ENCODE results near the gene LTA4H. TPM values are rescaled to one million over a fixed set of nuclear protein-coding genes. Genes with fewer than 3 reads are reported as not detected.
"Not testable (repeated sequence)": the region's sequence is repeated elsewhere in the genome, so short reads cannot be mapped to it uniquely, and the experiment has no call there.

LTA4H gene
- polyA plus RNA-seq, 1 donor (not counting 4 experiments of a cell fraction or from before 2014, with no cell fraction given), result 183 TPM

DNA sequence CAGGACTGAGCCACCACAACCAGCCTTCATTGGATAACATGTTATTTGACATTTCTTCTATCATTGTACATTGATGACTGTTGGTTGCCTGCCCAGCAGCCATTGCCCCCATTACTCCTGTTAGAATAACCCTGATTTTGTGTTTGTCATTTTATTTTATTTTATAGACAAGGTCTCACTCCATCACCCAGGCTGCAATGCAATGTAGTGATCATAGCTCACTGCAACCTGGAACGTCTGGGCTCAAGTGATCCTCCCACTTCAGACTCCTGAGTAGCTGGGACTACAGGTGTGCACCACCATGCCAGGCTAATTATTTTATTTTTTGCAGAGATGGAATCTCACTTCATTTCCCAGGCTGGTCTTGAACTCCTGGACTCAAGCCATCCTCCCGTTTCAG lies 33.2 kb upstream of the LTA4H start:
- Histone ChIP-seq H3K4me1 (ENCODE audit: control insufficient read depth, extremely low read depth, insufficient read depth, low read length) (peaks cover 19% of the 10 kb centered on the region), H3K9ac (ENCODE audit: control insufficient read depth, extremely low read depth, insufficient read depth, low read length) (no peak overlapping the region), H3K27me3 (ENCODE audit: control insufficient read depth, extremely low read depth, insufficient read depth, low read length) (no peaks in the 10 kb centered on the region), H2AFZ (ENCODE audit: control insufficient read depth, low read length) (no peak overlapping the region), H3K36me3 (ENCODE audit: control insufficient read depth in 2 of 2, extremely low read depth in 1 of 2, insufficient read depth in 2 of 2, low read length in 2 of 2) (no peaks in the 10 kb centered on the region), H4K20me1 (ENCODE audit: control insufficient read depth, extremely low read depth, insufficient read depth, low read length) (no peaks in the 10 kb centered on the region), H3K27ac (ENCODE audit: control insufficient read depth, insufficient read depth, low read length) (no peak overlapping the region), H3K9me3 (ENCODE audit: control insufficient read depth, low read depth, low read length) (no peaks in the 10 kb centered on the region), H3K4me2 (ENCODE audit: control insufficient read depth, extremely low read depth, insufficient read depth, low read depth, low read length) (no peak overlapping the region), H3K79me2 (ENCODE audit: control insufficient read depth, insufficient read depth, low read length) (no peaks in the 10 kb centered on the region), H3K9me1 (ENCODE audit: control insufficient read depth, extremely low read depth, insufficient read depth, low read length) (no peaks in the 10 kb centered on the region), H3K4me3 (ENCODE audit: control insufficient read depth in 2 of 3, extremely low read depth in 1 of 3, insufficient read depth in 2 of 3, low read depth in 1 of 3, low read length in 3 of 3) (no peak overlapping the region)
- no peak for TF ChIP-seq EZH2 (IDR thresholded peaks at IDR 0.05; ENCODE audit: low read length)
- TF ChIP-seq, protein P1, sequence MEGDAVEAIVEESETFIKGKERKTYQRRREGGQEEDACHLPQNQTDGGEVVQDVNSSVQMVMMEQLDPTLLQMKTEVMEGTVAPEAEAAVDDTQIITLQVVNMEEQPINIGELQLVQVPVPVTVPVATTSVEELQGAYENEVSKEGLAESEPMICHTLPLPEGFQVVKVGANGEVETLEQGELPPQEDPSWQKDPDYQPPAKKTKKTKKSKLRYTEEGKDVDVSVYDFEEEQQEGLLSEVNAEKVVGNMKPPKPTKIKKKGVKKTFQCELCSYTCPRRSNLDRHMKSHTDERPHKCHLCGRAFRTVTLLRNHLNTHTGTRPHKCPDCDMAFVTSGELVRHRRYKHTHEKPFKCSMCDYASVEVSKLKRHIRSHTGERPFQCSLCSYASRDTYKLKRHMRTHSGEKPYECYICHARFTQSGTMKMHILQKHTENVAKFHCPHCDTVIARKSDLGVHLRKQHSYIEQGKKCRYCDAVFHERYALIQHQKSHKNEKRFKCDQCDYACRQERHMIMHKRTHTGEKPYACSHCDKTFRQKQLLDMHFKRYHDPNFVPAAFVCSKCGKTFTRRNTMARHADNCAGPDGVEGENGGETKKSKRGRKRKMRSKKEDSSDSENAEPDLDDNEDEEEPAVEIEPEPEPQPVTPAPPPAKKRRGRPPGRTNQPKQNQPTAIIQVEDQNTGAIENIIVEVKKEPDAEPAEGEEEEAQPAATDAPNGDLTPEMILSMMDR (optimal IDR thresholded peaks at IDR 0.05 in 1 of 3, IDR thresholded peaks at IDR 0.05 in 1 of 3, conservative IDR thresholded peaks at IDR 0.05 in 1 of 3; ENCODE audit: extremely low read depth in 1 of 3, insufficient read depth in 2 of 3, low read length in 3 of 3), result no peak
- FAIRE-seq (no peak), DNase-seq (ENCODE audit: low read depth, low spot score) (no peak)
- dilution Hi-C loops (cut with MboI; ENCODE audit: extremely low pct_ligation_motif_present, low sequenced_read_pairs), result no loop called here

DNA sequence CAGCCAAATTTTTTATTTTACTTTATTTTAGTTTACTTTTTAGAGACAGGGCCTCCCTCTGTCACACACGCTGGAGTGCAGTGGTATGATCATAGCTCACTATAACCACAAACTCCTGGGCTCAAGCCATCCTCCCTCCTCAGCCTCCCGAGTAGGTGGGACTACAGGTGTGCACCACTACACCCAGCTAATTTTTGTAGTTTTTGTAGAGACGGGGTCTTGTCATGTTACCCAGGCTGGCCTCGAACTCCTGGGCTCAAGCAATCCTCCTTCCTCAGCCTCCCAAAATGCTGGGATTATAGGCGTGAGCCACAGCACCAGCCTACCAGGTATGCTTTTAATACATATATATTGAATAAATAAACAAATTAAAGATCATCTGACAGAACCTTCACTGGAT lies 32.7 kb upstream of the LTA4H start:
- H3K4me2 ChIP-seq (ENCODE audit: control insufficient read depth, extremely low read depth, insufficient read depth, low read depth, low read length), result no peak overlapping the region
- H3K4me3 ChIP-seq (ENCODE audit: control insufficient read depth in 2 of 3, extremely low read depth in 1 of 3, insufficient read depth in 2 of 3, low read depth in 1 of 3, low read length in 3 of 3), result no peak overlapping the region
- FAIRE-seq, result no peak
- H3K36me3 ChIP-seq (ENCODE audit: control insufficient read depth in 2 of 2, extremely low read depth in 1 of 2, insufficient read depth in 2 of 2, low read length in 2 of 2), result no peaks in the 10 kb centered on the region
- H4K20me1 ChIP-seq (ENCODE audit: control insufficient read depth, extremely low read depth, insufficient read depth, low read length), result no peaks in the 10 kb centered on the region
- H3K27ac ChIP-seq (ENCODE audit: control insufficient read depth, insufficient read depth, low read length), result no peak overlapping the region
- TF ChIP-seq, protein P1 (optimal IDR thresholded peaks at IDR 0.05 in 1 of 3, IDR thresholded peaks at IDR 0.05 in 1 of 3, conservative IDR thresholded peaks at IDR 0.05 in 1 of 3; ENCODE audit: extremely low read depth in 1 of 3, insufficient read depth in 2 of 3, low read length in 3 of 3), result no peak
- no peak for TF ChIP-seq EZH2 (IDR thresholded peaks at IDR 0.05; ENCODE audit: low read length)
- H2AFZ ChIP-seq (ENCODE audit: control insufficient read depth, low read length), result no peak overlapping the region
- H3K9me3 ChIP-seq (ENCODE audit: control insufficient read depth, low read depth, low read length), result no peaks in the 10 kb centered on the region
- dilution Hi-C loops (cut with MboI; ENCODE audit: extremely low pct_ligation_motif_present, low sequenced_read_pairs), result no loop called here
- DNase-seq (ENCODE audit: low read depth, low spot score), result no peak
- H3K27me3 ChIP-seq (ENCODE audit: control insufficient read depth, extremely low read depth, insufficient read depth, low read length), result no peaks in the 10 kb centered on the region
- no peaks in the 10 kb centered on the region for H3K79me2 ChIP-seq (ENCODE audit: control insufficient read depth, insufficient read depth, low read length)
- H3K9me1 ChIP-seq (ENCODE audit: control insufficient read depth, extremely low read depth, insufficient read depth, low read length), result no peaks in the 10 kb centered on the region
- H3K9ac ChIP-seq (ENCODE audit: control insufficient read depth, extremely low read depth, insufficient read depth, low read length), result no peak overlapping the region
- H3K4me1 ChIP-seq (ENCODE audit: control insufficient read depth, extremely low read depth, insufficient read depth, low read length), result peaks cover 13% of the 10 kb centered on the region

DNA sequence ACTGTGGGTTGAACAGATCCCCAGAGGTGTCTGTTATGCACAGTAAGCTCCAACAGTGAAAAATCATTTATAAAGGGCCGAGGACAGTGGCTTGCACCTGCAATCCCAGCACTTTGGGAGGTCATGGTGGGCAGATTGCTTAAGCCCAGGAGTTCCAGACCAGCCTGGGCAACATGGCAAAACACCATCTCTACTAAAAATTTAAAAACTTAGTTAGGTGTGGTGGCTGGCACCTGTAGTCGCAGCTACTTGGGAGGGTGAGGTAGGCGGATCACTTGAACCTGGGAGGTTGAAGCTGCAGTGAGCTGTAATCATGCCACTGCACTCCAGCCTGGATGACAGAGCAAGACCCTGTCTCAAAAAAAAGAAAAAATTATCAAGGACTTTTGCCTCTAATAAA lies 30.4 kb upstream of the LTA4H start:
- H3K27ac ChIP-seq (ENCODE audit: control insufficient read depth, insufficient read depth, low read length); H3K36me3 ChIP-seq (ENCODE audit: control insufficient read depth in 2 of 2, extremely low read depth in 1 of 2, insufficient read depth in 2 of 2, low read length in 2 of 2); H3K9me3 ChIP-seq (ENCODE audit: control insufficient read depth, low read depth, low read length); FAIRE-seq; DNase-seq (ENCODE audit: low read depth, low spot score); H3K9me1 ChIP-seq (ENCODE audit: control insufficient read depth, extremely low read depth, insufficient read depth, low read length); H4K20me1 ChIP-seq (ENCODE audit: control insufficient read depth, extremely low read depth, insufficient read depth, low read length); H3K27me3 ChIP-seq (ENCODE audit: control insufficient read depth, extremely low read depth, insufficient read depth, low read length); H3K4me3 ChIP-seq (ENCODE audit: control insufficient read depth in 2 of 3, extremely low read depth in 1 of 3, insufficient read depth in 2 of 3, low read depth in 1 of 3, low read length in 3 of 3); dilution Hi-C loops (cut with MboI; ENCODE audit: extremely low pct_ligation_motif_present, low sequenced_read_pairs); H3K9ac ChIP-seq (ENCODE audit: control insufficient read depth, extremely low read depth, insufficient read depth, low read length); H3K4me1 ChIP-seq (ENCODE audit: control insufficient read depth, extremely low read depth, insufficient read depth, low read length); H2AFZ ChIP-seq (ENCODE audit: control insufficient read depth, low read length); H3K4me2 ChIP-seq (ENCODE audit: control insufficient read depth, extremely low read depth, insufficient read depth, low read depth, low read length); H3K79me2 ChIP-seq (ENCODE audit: control insufficient read depth, insufficient read depth, low read length): not testable (repeated sequence)
